Activated CD8-positive, alpha-beta memory T cell treated with anti-CD3 and anti-CD28 coated beads, Interleukin-2, amount 50 U/mL, for 48 hours (primary cell): Measurements from ENCODE around the gene NSMCE3.
"Not testable (repeated sequence)": the region's sequence is repeated elsewhere in the genome, so short reads cannot be mapped to it uniquely, and the experiment has no call there.

Experiments
- DNase-seq: peaks from one replicate; pipeline ENCODE4 v3.0.0-alpha.2; 2020

NSMCE3 gene

GRCh38 chr15:29268706-29269484, 727 bp downstream of the NSMCE3 start:
- DNase-seq: peak; percentile 75

- no peak for DNase-seq
Measured at GRCh38 chr15:29266052-29266582, 3.5 kb downstream of the NSMCE3 start.

GRCh38 chr15:29263289-29263688, 6.3 kb downstream of the NSMCE3 start:
- DNase-seq: no peak

GRCh38 chr15:29262738-29263137, 6.9 kb downstream of the NSMCE3 start:
- DNase-seq: no peak

- DNase-seq: no peak
Measured at GRCh38 chr15:29260896-29261295, 8.7 kb downstream of the NSMCE3 start.

GRCh38 chr15:29259233-29259632, 10.4 kb downstream of the NSMCE3 start:
- DNase-seq: no peak

GRCh38 chr15:29252234-29252633, 17.4 kb downstream of the NSMCE3 start:
- DNase-seq: no peak

- no peak for DNase-seq
Measured at GRCh38 chr15:29244544-29244943, 25.1 kb downstream of the NSMCE3 start.

GRCh38 chr15:29244123-29244522, 25.5 kb downstream of the NSMCE3 start:
- DNase-seq: no peak

GRCh38 chr15:29242456-29243242, 27.0 kb downstream of the NSMCE3 start:
- no peak for DNase-seq

GRCh38 chr15:29241207-29241606, 28.4 kb downstream of the NSMCE3 start:
- DNase-seq: no peak

- DNase-seq: no peak
Measured at GRCh38 chr15:29239395-29239794, 30.2 kb downstream of the NSMCE3 start.

GRCh38 chr15:29233566-29233965, 36.1 kb downstream of the NSMCE3 start:
- no peak for DNase-seq

- DNase-seq: no peak
Measured at GRCh38 chr15:29226436-29227208, 43.0 kb downstream of the NSMCE3 start.

GRCh38 chr15:29225534-29226234, 43.9 kb downstream of the NSMCE3 start:
- no peak for DNase-seq

GRCh38 chr15:29224987-29225363, 44.6 kb downstream of the NSMCE3 start:
- DNase-seq: not testable (repeated sequence)

- not testable (repeated sequence) for DNase-seq
Measured at GRCh38 chr15:29224235-29224986, 45.2 kb downstream of the NSMCE3 start.

GRCh38 chr15:29223640-29224039, 46.0 kb downstream of the NSMCE3 start:
- DNase-seq: no peak

GRCh38 chr15:29222129-29222853, 47.3 kb downstream of the NSMCE3 start:
- no peak for DNase-seq

GRCh38 chr15:29220852-29221251, 48.8 kb downstream of the NSMCE3 start:
- no peak for DNase-seq

- no peak for DNase-seq
Measured at GRCh38 chr15:29216955-29217354, 52.7 kb downstream of the NSMCE3 start.
